ENCODE results near the gene PPFIBP1. TPM values are rescaled to one million over a fixed set of nuclear protein-coding genes. Genes with fewer than 3 reads are reported as not detected.
"Not testable (repeated sequence)": the region's sequence is repeated elsewhere in the genome, so short reads cannot be mapped to it uniquely, and the experiment has no call there.

The PPFIBP1 gene
- total and polyA plus RNA-seq, 2 of the 4 experiments (the other 2 are of a cell fraction), result 30.4 to 72.2 TPM

GRCh38 chr12:27627853-27628469 is 104.0 kb downstream of the PPFIBP1 start:
- Histone ChIP-seq H3K79me1 (ENCODE audit: low read depth in 1 of 2, low read length in 2 of 2) (peaks cover 19 to 54% of the 10 kb centered on the region in 2 experiments), H2BK5ac (ENCODE audit: low read depth, low read length, poor library complexity, severe bottlenecking) (peak overlapping the region; percentile 70), H3K4me2 (ENCODE audit: low read depth, low read length) (peak overlapping the region; percentile 86; the same call in 1 of the 2 replicates), H2AK5ac (ENCODE audit: low read depth, low read length) (0 out of 2 replicates have a peak overlapping the region, but pooled peaks have one; percentile 9), H3K9me1 (ENCODE audit: insufficient read depth, low read length) (peaks cover 11% of the 10 kb centered on the region), H3K23ac (ENCODE audit: low read depth, low read length) (peak overlapping the region; percentile 60; the same call in 1 of the 2 replicates), H3K27ac (ENCODE audit: insufficient read depth, low read length) (peak overlapping the region; percentile 49; the same call in 1 of the 2 replicates), H3K18ac (ENCODE audit: low read depth, low read length) (peak overlapping the region; percentile 78; the same call in 1 of the 2 replicates), H2BK120ac (ENCODE audit: low read depth, low read length) (0 out of 2 replicates have a peak overlapping the region, but pooled peaks have one; percentile 7)
- H3K27me3 ChIP-seq (ENCODE audit: control insufficient read depth, insufficient read depth, low read length); H2AFZ ChIP-seq (replicated peaks; ENCODE audit: low read length, poor library complexity); in situ Hi-C loops (cut with MboI; ENCODE audit: low sequenced_read_pairs); H3K4me3 ChIP-seq (ENCODE audit: insufficient read depth, low read depth, low read length); H3K36me3 ChIP-seq (ENCODE audit: control insufficient read depth, insufficient read depth, low read length); H4K8ac ChIP-seq (ENCODE audit: low read depth in 2 of 2, low read length in 2 of 2); H4K5ac ChIP-seq (ENCODE audit: low read depth, low read length); dilution Hi-C loops (cut with HindIII; ENCODE audit: low sequenced_read_pairs, unreplicated experiment); intact Hi-C loops (cut with micrococcal nuclease); POLR2A ChIA-PET (ENCODE audit: unreplicated experiment); H3K56ac ChIP-seq (ENCODE audit: extremely low read depth, insufficient read depth, low read length); H2AK9ac ChIP-seq (replicated peaks; ENCODE audit: low read depth, low read length, poor library complexity); H3K9me3 ChIP-seq (ENCODE audit: control insufficient read depth, insufficient read depth, low read length); H2BK15ac ChIP-seq (ENCODE audit: low read depth, low read length); H3K4me1 ChIP-seq (ENCODE audit: control insufficient read depth, insufficient read depth, low read length); H4K20me1 ChIP-seq (ENCODE audit: insufficient read depth, low read length); DNase-seq; H4K91ac ChIP-seq (ENCODE audit: insufficient read depth, low read depth, low read length); H3K4ac ChIP-seq (ENCODE audit: low read depth, low read length); H2BK20ac ChIP-seq (ENCODE audit: low read depth, low read length); H3K14ac ChIP-seq (replicated peaks; ENCODE audit: low read depth, low read length); H3K9ac ChIP-seq (ENCODE audit: low read depth, low read length); BruUV-seq (replicated peaks): not testable (repeated sequence)
- CTCF ChIA-PET, result interaction anchor here (0.5 to 0.6 kb wide), 2 partner anchors 287 to 795 kb away, joined by 4 read pairs; partner anchors contain the start of gene ITPR2
- WGBS, 2 experiments (ENCODE audit: extremely low coverage in 2 of 2, insufficient read length in 1 of 2), result no CpG with 5 or more reads among the region's 2 CpGs
- ATAC-seq (ENCODE audit: low read depth), result peak; percentile 43; the same call in 1 of the 2 replicates

GRCh38 chr12:27630219-27630618 is 106.2 kb downstream of the PPFIBP1 start:
- ATAC-seq (ENCODE audit: low read depth); in situ Hi-C loops (cut with MboI; ENCODE audit: low sequenced_read_pairs); H2AFZ ChIP-seq (replicated peaks; ENCODE audit: low read length, poor library complexity); DNase-seq; H4K20me1 ChIP-seq (ENCODE audit: insufficient read depth, low read length); H3K14ac ChIP-seq (replicated peaks; ENCODE audit: low read depth, low read length); H3K18ac ChIP-seq (ENCODE audit: low read depth, low read length); H2AK5ac ChIP-seq (ENCODE audit: low read depth, low read length); H2BK20ac ChIP-seq (ENCODE audit: low read depth, low read length); CTCF ChIA-PET; H3K4me3 ChIP-seq (ENCODE audit: insufficient read depth, low read depth, low read length); H2BK5ac ChIP-seq (ENCODE audit: low read depth, low read length, poor library complexity, severe bottlenecking); H4K8ac ChIP-seq (ENCODE audit: low read depth in 2 of 2, low read length in 2 of 2); H3K56ac ChIP-seq (ENCODE audit: extremely low read depth, insufficient read depth, low read length); H3K4me1 ChIP-seq (ENCODE audit: control insufficient read depth, insufficient read depth, low read length); H3K9me1 ChIP-seq (ENCODE audit: insufficient read depth, low read length); H3K27ac ChIP-seq (ENCODE audit: insufficient read depth, low read length); H2BK120ac ChIP-seq (ENCODE audit: low read depth, low read length); H3K4me2 ChIP-seq (ENCODE audit: low read depth, low read length); POLR2A ChIA-PET (ENCODE audit: unreplicated experiment); dilution Hi-C loops (cut with HindIII; ENCODE audit: low sequenced_read_pairs, unreplicated experiment); H3K36me3 ChIP-seq (ENCODE audit: control insufficient read depth, insufficient read depth, low read length); H4K91ac ChIP-seq (ENCODE audit: insufficient read depth, low read depth, low read length); intact Hi-C loops (cut with micrococcal nuclease); H3K23ac ChIP-seq (ENCODE audit: low read depth, low read length); H2AK9ac ChIP-seq (replicated peaks; ENCODE audit: low read depth, low read length, poor library complexity); H3K4ac ChIP-seq (ENCODE audit: low read depth, low read length); H3K9me3 ChIP-seq (ENCODE audit: control insufficient read depth, insufficient read depth, low read length); H3K27me3 ChIP-seq (ENCODE audit: control insufficient read depth, insufficient read depth, low read length); H2BK15ac ChIP-seq (ENCODE audit: low read depth, low read length); H3K9ac ChIP-seq (ENCODE audit: low read depth, low read length); H4K5ac ChIP-seq (ENCODE audit: low read depth, low read length); BruUV-seq (replicated peaks): not testable (repeated sequence)
- peaks cover 14 to 53% of the 10 kb centered on the region in 2 experiments; a peak in 3 of 4 replicates for H3K79me1 ChIP-seq (ENCODE audit: low read depth in 1 of 2, low read length in 2 of 2)
- WGBS, 2 experiments (ENCODE audit: extremely low coverage in 2 of 2, insufficient read length in 1 of 2), result no CpG with 5 or more reads among the region's 2 CpGs

Data from IMR-90 (cell line).